ENCODE measurements around the gene PTPRE.

The PTPRE gene

DNA sequence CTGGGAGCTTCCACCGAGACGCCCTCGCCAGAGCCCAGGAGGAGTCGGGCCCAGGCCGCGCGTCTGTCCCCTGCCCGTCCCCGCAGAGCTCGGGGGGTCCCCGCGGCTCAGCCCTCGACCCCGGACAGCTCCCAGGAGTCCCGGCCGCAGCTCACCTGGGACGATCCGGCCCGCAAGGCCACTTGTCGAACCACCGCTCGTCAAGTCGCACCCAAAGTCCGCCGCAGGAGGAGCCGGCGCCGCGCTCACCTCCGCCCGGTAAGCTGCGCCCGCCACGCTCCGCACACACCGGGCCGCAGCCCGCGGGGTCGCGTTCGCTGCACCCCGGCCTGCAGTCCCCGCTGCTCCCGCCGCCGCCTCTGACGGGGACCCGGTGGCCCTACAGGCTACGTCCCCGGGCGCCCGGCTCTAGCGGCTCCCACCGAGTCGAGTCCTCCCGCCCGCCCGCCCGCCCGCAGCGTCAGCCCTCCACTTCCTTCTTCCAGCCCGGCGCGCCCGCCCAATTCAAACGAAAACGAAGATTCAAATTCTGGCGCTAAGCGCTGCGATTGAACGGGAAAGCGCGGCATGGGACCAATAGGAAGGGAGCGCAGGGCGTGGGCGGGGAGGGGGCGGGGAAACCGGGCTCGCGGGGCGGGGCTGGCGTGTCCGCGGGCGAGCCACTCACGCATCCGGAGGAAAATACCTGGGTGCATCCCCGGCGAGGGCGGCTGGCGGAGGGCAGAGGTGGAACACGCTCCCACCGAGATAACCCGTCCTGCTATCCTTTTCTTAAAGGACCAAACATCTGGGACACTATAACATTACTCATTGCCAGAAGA is 219.3 kb downstream of the PTPRE start, which contains the start of gene MKI67:
Gene MKI67 (minus strand): TSS at position 480 of the 821 bp plus-strand sequence. CDS start 756 bp downstream, outside the sequence.
- DNase-seq (ENCODE audit: low spot score): peak; percentile 96

DNA sequence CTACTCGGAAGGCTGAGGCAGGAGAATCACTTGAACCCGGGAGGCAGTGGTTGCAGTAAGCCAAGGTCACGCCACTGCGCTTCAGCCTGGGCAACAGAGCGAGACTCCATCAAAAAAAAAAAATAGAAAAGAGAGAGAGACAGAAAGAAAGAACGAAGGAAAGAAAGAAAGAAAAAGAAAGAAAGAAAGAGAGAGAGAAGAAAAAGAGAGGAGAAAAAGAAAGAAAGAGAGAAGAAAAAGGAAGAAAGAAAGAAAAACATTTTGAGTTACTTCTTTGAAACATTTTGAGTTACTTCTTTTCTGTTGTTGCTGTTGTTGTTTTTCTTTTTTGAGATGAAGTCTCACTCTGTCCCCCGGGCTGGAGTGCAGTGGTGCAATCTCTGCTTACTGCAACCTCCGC is 221.7 kb downstream of the PTPRE start:
- DNase-seq (ENCODE audit: low spot score): no peak

- peak; percentile 31 for DNase-seq (ENCODE audit: low spot score)
Measured at GRCh38 chr10:128130051-128130450, 223.1 kb downstream of the PTPRE start.

All from AG08395 (cell line).